ENCODE data around the gene RBP5.

RBP5 gene

DNA sequence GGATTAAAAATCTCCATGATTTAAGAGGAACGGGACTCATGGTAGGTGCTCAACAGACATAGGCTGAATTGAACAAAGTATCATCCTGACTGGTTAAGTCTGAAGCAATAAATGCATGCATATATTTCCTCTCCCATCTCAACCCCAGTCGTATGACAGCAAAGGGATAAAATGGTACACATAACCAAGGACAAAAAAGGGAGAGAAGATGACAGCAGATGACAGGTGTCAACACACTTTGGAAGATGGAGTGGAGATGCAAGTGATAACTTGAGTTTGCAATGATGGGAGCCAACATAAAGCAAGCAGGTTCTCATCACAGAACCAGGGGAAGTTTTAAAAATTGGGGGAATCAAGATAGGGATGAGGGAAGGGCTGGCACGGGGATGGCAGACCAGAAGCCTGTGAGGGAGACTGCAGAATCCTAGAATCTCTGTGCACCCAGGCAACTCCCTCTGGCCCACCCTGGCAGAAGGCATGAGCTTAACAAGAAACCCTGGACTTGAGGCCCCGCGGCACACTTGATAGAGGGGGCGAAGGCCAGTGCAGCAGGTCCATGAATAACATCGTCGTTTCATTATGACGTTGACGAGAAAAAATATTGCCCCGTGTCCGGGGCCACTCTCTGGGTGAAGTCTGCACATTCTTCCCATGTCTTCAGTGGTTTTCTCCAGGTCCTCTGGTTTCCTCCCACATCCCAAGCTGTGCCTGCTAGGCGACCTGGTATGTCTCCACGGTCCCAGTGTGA, 24.7 kb downstream of the RBP5 start:
- H3K9me3 Mint-ChIP-seq = peaks cover 9% of the 10 kb centered on the region
- H3K4me1 Mint-ChIP-seq = peaks cover 18% of the 10 kb centered on the region
- no peaks in the 10 kb centered on the region for H3K27me3 Mint-ChIP-seq
- H3K27ac Mint-ChIP-seq = peak overlapping the region; percentile 5
- H3K36me3 Mint-ChIP-seq = peaks cover 33% of the 10 kb centered on the region
- H3K4me3 Mint-ChIP-seq = no peak overlapping the region
- ATAC-seq = no peak

- Mint-ChIP-seq H3K9me3 (peaks cover 9% of the 10 kb centered on the region), H3K27me3 (no peaks in the 10 kb centered on the region), H3K4me1 (peaks cover 6% of the 10 kb centered on the region), H3K36me3 (peaks cover 40% of the 10 kb centered on the region), H3K27ac (no peak overlapping the region), H3K4me3 (no peak overlapping the region)
- no peak for ATAC-seq
These were observed 26.1 kb downstream of the RBP5 start for GRCh38 chr12:7102582-7102981.

DNA sequence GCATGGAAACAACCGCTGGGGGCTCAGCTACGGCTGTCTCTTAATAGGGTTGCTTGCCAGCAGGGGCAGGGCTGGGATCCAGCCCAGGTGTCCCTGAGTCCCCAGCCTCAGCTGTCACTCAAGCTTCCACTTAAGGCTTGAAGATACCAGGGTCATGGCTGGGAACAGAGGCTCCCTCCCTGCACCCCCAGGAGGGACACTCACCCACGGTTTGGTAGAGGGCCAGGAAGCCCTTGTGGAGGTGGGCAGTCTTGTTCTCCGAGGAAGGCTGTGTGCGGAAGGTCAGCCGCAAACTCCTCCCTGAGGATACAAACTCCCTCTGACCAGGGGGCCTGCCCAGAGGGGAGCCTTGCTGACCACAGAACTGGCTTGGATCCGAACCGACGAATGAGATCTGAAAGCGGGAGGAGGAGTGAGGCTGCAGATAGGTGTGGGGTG, 27.0 kb downstream of the RBP5 start:
- peaks cover 5% of the 10 kb centered on the region for H3K4me1 Mint-ChIP-seq
- peaks cover 39% of the 10 kb centered on the region for H3K36me3 Mint-ChIP-seq
- no peak overlapping the region for H3K4me3 Mint-ChIP-seq
- no peaks in the 10 kb centered on the region for H3K27me3 Mint-ChIP-seq
- peaks cover 9% of the 10 kb centered on the region for H3K9me3 Mint-ChIP-seq
- ATAC-seq = peak; percentile 36
- no peak overlapping the region for H3K27ac Mint-ChIP-seq

- peaks cover 5% of the 10 kb centered on the region for H3K9me3 Mint-ChIP-seq
- H3K27ac Mint-ChIP-seq = no peak overlapping the region
- H3K27me3 Mint-ChIP-seq = no peaks in the 10 kb centered on the region
- no peak for ATAC-seq
- peaks cover under 1% of the 10 kb centered on the region for H3K4me1 Mint-ChIP-seq
- no peak overlapping the region for H3K4me3 Mint-ChIP-seq
- peaks cover 34% of the 10 kb centered on the region for H3K36me3 Mint-ChIP-seq
These were observed 27.5 kb downstream of the RBP5 start for GRCh38 chr12:7101047-7101693.

- Mint-ChIP-seq H3K27ac (no peak overlapping the region), H3K4me1 (peaks cover 2% of the 10 kb centered on the region), H3K36me3 (peaks cover 24% of the 10 kb centered on the region), H3K9me3 (no peaks in the 10 kb centered on the region), H3K27me3 (no peaks in the 10 kb centered on the region), H3K4me3 (no peak overlapping the region)
- no peak for ATAC-seq
These were observed 28.4 kb downstream of the RBP5 start for GRCh38 chr12:7100239-7100638.

GRCh38 chr12:7099290-7099996, 29.2 kb downstream of the RBP5 start:
- H3K27me3 Mint-ChIP-seq = no peaks in the 10 kb centered on the region
- no peak for ATAC-seq
- H3K9me3 Mint-ChIP-seq = no peaks in the 10 kb centered on the region
- no peak overlapping the region for H3K27ac Mint-ChIP-seq
- peaks cover 24% of the 10 kb centered on the region for H3K36me3 Mint-ChIP-seq
- H3K4me3 Mint-ChIP-seq = no peak overlapping the region
- H3K4me1 Mint-ChIP-seq = peaks cover 6% of the 10 kb centered on the region

- Mint-ChIP-seq H3K4me3 (no peak overlapping the region), H3K36me3 (peaks cover 14% of the 10 kb centered on the region), H3K27ac (no peak overlapping the region), H3K9me3 (no peaks in the 10 kb centered on the region), H3K4me1 (peaks cover 14% of the 10 kb centered on the region), H3K27me3 (no peaks in the 10 kb centered on the region)
- ATAC-seq = no peak
These were observed 31.7 kb downstream of the RBP5 start for GRCh38 chr12:7096979-7097378.

DNA sequence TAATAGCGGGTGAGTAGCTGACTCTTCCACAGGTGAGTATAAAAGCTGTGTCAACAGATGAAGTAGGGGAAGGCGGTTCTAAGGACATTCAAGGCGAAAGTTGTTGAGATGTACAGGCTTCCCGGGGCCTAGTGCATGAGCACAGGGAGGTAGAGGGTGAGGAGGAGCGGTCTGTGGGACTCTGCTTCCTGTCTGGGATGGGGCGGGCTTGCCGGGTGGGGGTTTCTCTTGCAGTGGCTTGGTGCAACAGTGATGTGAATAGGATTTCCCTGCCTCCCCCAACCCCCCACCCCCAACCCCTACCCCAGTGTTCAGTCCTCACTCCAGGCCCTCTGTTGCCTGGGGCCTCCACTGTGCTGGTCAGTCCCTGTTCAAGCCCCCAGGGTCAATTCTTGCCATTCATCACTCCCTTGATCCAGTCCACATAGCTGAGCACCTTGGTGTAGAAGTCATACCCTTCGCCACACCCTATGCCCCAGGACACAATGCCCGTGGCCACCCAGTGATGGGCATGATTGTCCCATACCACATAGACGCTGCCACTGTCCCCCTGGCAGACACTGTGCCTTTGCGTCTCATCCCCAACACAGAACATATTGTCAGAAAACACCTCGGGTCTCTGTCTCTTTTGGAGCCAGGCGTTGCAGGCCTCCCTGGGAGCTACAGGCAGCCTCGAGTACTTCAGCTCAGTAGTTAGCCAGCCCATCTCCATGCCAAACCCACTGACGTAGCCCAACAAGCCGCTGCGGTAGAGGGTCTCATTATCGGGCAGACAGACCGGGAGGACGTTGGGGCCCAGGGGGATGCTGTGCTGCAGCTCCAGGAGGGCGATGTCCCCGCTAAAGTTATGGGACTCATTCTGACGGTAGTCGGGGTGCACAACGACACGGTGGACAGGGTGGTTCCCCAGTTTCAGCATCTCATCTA, 32.4 kb downstream of the RBP5 start:
- Mint-ChIP-seq H3K9me3 (no peaks in the 10 kb centered on the region), H3K27ac (no peak overlapping the region), H3K27me3 (no peaks in the 10 kb centered on the region), H3K36me3 (peaks cover 9% of the 10 kb centered on the region), H3K4me3 (no peak overlapping the region), H3K4me1 (peaks cover 17% of the 10 kb centered on the region)
- no peak for ATAC-seq

DNA sequence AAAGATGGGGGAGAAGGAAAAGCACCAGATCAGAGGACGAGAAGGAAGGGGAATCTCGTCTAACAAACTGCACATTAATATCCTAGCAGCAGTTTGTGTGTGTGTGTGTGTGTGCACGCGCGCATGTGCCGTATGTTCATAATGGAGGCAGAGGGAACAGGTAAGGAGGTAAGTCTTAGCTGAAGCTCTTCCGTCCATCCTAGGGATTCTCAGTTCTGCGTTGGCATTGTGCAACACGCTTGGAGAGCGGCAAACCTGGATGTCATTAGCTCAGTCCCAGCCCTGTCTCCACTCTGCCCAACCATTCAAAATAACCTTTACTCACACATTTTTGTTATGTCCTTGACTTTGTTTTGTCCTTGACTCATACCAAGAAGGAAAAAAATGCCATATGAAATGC, 34.8 kb downstream of the RBP5 start:
- no peak for ATAC-seq
- Mint-ChIP-seq H3K27me3 (peaks cover 10% of the 10 kb centered on the region), H3K4me3 (no peak overlapping the region), H3K27ac (no peak overlapping the region), H3K36me3 (peaks cover 7% of the 10 kb centered on the region), H3K4me1 (peaks cover 17% of the 10 kb centered on the region), H3K9me3 (no peaks in the 10 kb centered on the region)

- H3K4me3 Mint-ChIP-seq = no peak overlapping the region
- H3K4me1 Mint-ChIP-seq = peaks cover 17% of the 10 kb centered on the region
- H3K9me3 Mint-ChIP-seq = no peaks in the 10 kb centered on the region
- peaks cover 3% of the 10 kb centered on the region for H3K36me3 Mint-ChIP-seq
- H3K27me3 Mint-ChIP-seq = peaks cover 10% of the 10 kb centered on the region
- ATAC-seq = no peak
- H3K27ac Mint-ChIP-seq = no peak overlapping the region
These were observed 35.2 kb downstream of the RBP5 start for GRCh38 chr12:7093486-7093885.

DNA sequence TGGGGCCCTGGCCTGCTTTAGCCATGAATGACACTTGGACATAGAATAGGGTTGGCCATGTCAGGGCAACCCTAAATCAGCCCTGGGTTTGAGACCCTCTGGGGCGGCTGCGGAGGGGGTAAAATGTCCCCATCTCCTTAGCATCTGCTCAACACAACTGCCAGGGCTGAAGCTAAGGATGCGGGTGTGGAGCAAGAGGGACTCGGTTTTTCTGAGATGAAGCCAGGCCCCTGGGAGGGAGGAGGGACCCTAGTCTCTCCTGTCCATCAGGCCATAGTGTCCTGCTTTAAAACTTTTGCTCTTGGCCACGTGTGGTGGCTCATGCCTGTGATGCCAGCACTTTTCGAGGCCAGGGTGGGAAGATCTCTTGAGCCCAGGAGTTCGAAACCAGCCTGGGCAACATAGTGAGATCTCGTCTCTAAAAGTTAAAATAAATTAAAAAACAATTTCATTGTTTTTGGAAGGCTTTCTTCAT, 35.7 kb downstream of the RBP5 start:
- Mint-ChIP-seq H3K4me1 (peaks cover 17% of the 10 kb centered on the region), H3K36me3 (no peaks in the 10 kb centered on the region), H3K27ac (no peak overlapping the region), H3K27me3 (peaks cover 10% of the 10 kb centered on the region), H3K4me3 (no peak overlapping the region), H3K9me3 (no peaks in the 10 kb centered on the region)
- no peak for ATAC-seq

DNA sequence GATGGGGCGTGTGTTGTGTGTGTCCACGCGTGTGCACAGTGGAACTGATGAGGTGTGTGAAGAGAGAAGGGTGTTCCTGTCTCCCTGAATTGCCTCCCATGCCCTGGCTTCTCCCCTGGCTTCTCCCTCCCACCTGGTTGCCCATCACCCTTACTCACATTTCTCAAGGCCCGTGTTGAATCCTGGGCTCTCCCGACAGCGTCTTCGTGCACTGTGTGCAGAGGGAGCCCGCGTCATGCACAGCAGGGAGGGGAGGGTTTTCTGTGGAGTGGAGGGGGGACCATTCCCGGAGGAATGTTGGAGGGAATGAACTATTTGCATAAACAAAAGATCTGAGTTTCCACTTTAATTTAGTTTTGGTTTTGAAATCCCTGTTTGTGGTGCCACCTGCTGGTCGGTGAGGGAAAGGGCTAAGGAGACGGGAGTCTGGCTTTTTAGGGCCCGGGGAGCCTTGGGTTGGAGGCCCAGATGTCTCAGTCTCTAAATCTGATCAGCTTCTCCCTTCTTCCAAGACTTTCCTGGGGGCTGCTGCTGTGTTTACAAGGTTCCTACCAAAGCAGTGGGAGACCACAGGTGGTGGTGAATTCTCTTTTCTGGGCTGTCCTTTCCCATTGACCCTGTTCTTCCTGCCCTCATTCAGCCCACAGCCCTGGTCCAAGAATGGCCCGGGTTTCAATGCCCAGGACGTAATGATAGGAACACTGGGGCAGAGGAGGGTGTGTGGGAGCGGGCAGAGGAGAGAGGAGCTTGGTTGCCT, 36.3 kb downstream of the RBP5 start, which contains the start of gene C1R:
C1R (minus strand) TSS at position 217 of the 757 bp plus-strand sequence; CDS start at position 160, 57 bp downstream.
- H3K4me3 Mint-ChIP-seq = peak within 1 kb of the TSS; percentile 87
- peaks cover 10% of the 10 kb centered on the region for H3K27me3 Mint-ChIP-seq
- no peaks in the 10 kb centered on the region for H3K9me3 Mint-ChIP-seq
- H3K36me3 Mint-ChIP-seq = no peaks in the 10 kb centered on the region
- peak within 1 kb of the TSS; percentile 81 for H3K27ac Mint-ChIP-seq
- peaks cover 17% of the 10 kb centered on the region for H3K4me1 Mint-ChIP-seq
- peak; percentile 76 for ATAC-seq

GRCh38 chr12:7091660-7092228, 36.9 kb downstream of the RBP5 start:
- H3K27ac Mint-ChIP-seq = peak overlapping the region; percentile 81
- H3K9me3 Mint-ChIP-seq = no peaks in the 10 kb centered on the region
- H3K36me3 Mint-ChIP-seq = no peaks in the 10 kb centered on the region
- ATAC-seq = no peak
- peaks cover 17% of the 10 kb centered on the region for H3K4me1 Mint-ChIP-seq
- H3K27me3 Mint-ChIP-seq = peaks cover 10% of the 10 kb centered on the region
- H3K4me3 Mint-ChIP-seq = peak overlapping the region; percentile 87

DNA sequence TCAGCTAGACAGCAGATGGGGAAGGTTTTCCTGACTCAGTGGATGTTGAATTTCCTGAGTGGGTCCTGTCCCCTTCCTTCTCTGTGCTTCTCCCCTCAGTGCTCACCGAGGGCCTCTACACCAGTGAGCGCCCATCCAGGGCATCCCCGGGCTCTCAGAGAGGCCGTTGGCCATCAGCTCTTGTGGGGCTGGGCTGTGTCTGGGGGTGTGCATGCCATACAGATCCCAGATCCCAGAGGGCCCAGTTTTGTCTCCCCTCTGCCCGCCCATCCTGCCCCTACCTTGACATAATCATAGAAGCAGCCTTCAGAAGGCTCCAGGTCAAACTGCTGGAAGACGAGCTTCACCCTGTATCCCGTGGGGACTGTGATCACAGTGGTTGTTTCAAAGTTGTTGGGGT, 37.5 kb downstream of the RBP5 start:
- no peak for ATAC-seq
- Mint-ChIP-seq H3K9me3 (no peaks in the 10 kb centered on the region), H3K4me1 (peaks cover 17% of the 10 kb centered on the region), H3K4me3 (no peak overlapping the region), H3K27me3 (peaks cover 10% of the 10 kb centered on the region), H3K36me3 (no peaks in the 10 kb centered on the region), H3K27ac (no peak overlapping the region)
